HG03064 (cell line): ENCODE measurements around the gene TARBP1.
"Not testable (repeated sequence)": the region's sequence is repeated elsewhere in the genome, so short reads cannot be mapped to it uniquely, and the experiment has no call there.

Experiments used
- ATAC-seq: cut with Tn5 transposase; IDR thresholded peaks from one replicate; pipeline ENCODE4 v1.9.1; 2021; ENCODE audit warnings: low read depth; ENCODE audit not compliant: unreplicated experiment

TARBP1 gene

GRCh38 chr1:234507626-234508387, 28.8 kb upstream of the TARBP1 start:
- no peak for ATAC-seq

- no peak for ATAC-seq
Measured at GRCh38 chr1:234507089-234507488, 28.1 kb upstream of the TARBP1 start.

GRCh38 chr1:234505769-234506102, 26.8 kb upstream of the TARBP1 start:
- no peak for ATAC-seq

GRCh38 chr1:234504969-234505768, 26.2 kb upstream of the TARBP1 start:
- no peak for ATAC-seq

- not testable (repeated sequence) for ATAC-seq
Measured at GRCh38 chr1:234504251-234504650, 25.3 kb upstream of the TARBP1 start.

- ATAC-seq, result no peak
Measured at GRCh38 chr1:234503193-234504050, 24.4 kb upstream of the TARBP1 start.

GRCh38 chr1:234502785-234503184, 23.8 kb upstream of the TARBP1 start:
- ATAC-seq, result no peak

- no peak for ATAC-seq
Measured at GRCh38 chr1:234500269-234500668, 21.3 kb upstream of the TARBP1 start.

- no peak for ATAC-seq
Measured at GRCh38 chr1:234499943-234500245, 20.9 kb upstream of the TARBP1 start.

GRCh38 chr1:234499119-234499942, 20.4 kb upstream of the TARBP1 start:
- no peak for ATAC-seq

GRCh38 chr1:234498448-234499118, 19.6 kb upstream of the TARBP1 start:
- ATAC-seq, result no peak

GRCh38 chr1:234497589-234497988, 18.6 kb upstream of the TARBP1 start:
- no peak for ATAC-seq

GRCh38 chr1:234495231-234495990, 16.4 kb upstream of the TARBP1 start:
- ATAC-seq, result peak; percentile 71

GRCh38 chr1:234494049-234494448, 15.1 kb upstream of the TARBP1 start:
- no peak for ATAC-seq

- no peak for ATAC-seq
Measured at GRCh38 chr1:234490793-234491479, 12.0 kb upstream of the TARBP1 start.

- ATAC-seq, result no peak
Measured at GRCh38 chr1:234489698-234490077, 10.7 kb upstream of the TARBP1 start.

GRCh38 chr1:234489007-234489697, 10.2 kb upstream of the TARBP1 start:
- ATAC-seq, result no peak
